HG02938 (cell line): ENCODE measurements around the gene PPP4R3A.
"Not testable (repeated sequence)": the region's sequence is repeated elsewhere in the genome, so short reads cannot be mapped to it uniquely, and the experiment has no call there.

Source experiments
- ATAC-seq: cut with Tn5 transposase; IDR thresholded peaks from one replicate; pipeline ENCODE4 v1.9.1; 2021; ENCODE audit warnings: mild to moderate bottlenecking, moderate library complexity; ENCODE audit not compliant: unreplicated experiment

The PPP4R3A gene

GRCh38 chr14:91510171-91511042 lies at the start of gene PPP4R3A:
PPP4R3A (minus strand) TSS chr14:91510310; CDS start chr14:91509647, 663 bp downstream.
- peak; percentile 81 for ATAC-seq

- ATAC-seq: no peak
Observed at GRCh38 chr14:91555531-91555930, 45.4 kb upstream of the PPP4R3A start.

- no peak for ATAC-seq
Observed at GRCh38 chr14:91554535-91555332, 44.6 kb upstream of the PPP4R3A start.

- ATAC-seq: no peak
Observed at GRCh38 chr14:91548108-91548507, 38.0 kb upstream of the PPP4R3A start.

- ATAC-seq: no peak
Observed at GRCh38 chr14:91545946-91546716, 36.0 kb upstream of the PPP4R3A start.

- ATAC-seq: no peak
Observed at GRCh38 chr14:91545204-91545603, 35.1 kb upstream of the PPP4R3A start.

GRCh38 chr14:91536327-91536726 lies 26.2 kb upstream of the PPP4R3A start:
- ATAC-seq: no peak

GRCh38 chr14:91534059-91534458 lies 23.9 kb upstream of the PPP4R3A start:
- not testable (repeated sequence) for ATAC-seq

- no peak for ATAC-seq
Observed at GRCh38 chr14:91533623-91534022, 23.5 kb upstream of the PPP4R3A start.

GRCh38 chr14:91523972-91524371 lies 13.9 kb upstream of the PPP4R3A start:
- ATAC-seq: no peak

GRCh38 chr14:91521061-91521640 lies 11.0 kb upstream of the PPP4R3A start:
- no peak for ATAC-seq

GRCh38 chr14:91520138-91520537 lies 10.0 kb upstream of the PPP4R3A start:
- no peak for ATAC-seq

- no peak for ATAC-seq
Observed at GRCh38 chr14:91519239-91520036, 9.3 kb upstream of the PPP4R3A start.

- ATAC-seq: no peak
Observed at GRCh38 chr14:91516663-91517388, 6.7 kb upstream of the PPP4R3A start.

GRCh38 chr14:91515979-91516378 lies 5.9 kb upstream of the PPP4R3A start:
- ATAC-seq: no peak

GRCh38 chr14:91511043-91511383 lies 903 bp upstream of the PPP4R3A start:
- no peak for ATAC-seq

- peak; percentile 23 for ATAC-seq
Observed at GRCh38 chr14:91509878-91510170, 286 bp downstream of the PPP4R3A start.

- peak; percentile 9 for ATAC-seq
Observed at GRCh38 chr14:91509083-91509877, 830 bp downstream of the PPP4R3A start.

- ATAC-seq: no peak
Observed at GRCh38 chr14:91508105-91508504, 2.0 kb downstream of the PPP4R3A start.
